C4-2B (cell line): Measurements from ENCODE around the gene PLEKHA1.

Experiments
- H3K27ac ChIP-seq: fragments of 450-650 bp; 2 replicates; pipeline ENCODE4 v1.5.1; 2017
- CTCF ChIP-seq: fragments of 450-650 bp; conservative IDR thresholded peaks from 2 replicates; pipeline ENCODE4 v1.5.1; 2017; ENCODE audit warnings: mild to moderate bottlenecking
- ZFX ChIP-seq: fragments of 450-650 bp; IDR thresholded peaks from 2 replicates; pipeline ENCODE4 v1.6.1; 2017

Gene PLEKHA1

GRCh38 chr10:122461729-122462532 is 87.4 kb downstream of the PLEKHA1 start:
- H3K27ac ChIP-seq, result no peak overlapping the region
- TF ChIP-seq ZFX (peak; percentile 49; the same call in 1 of the 2 replicates), CTCF (no peak)

DNA sequence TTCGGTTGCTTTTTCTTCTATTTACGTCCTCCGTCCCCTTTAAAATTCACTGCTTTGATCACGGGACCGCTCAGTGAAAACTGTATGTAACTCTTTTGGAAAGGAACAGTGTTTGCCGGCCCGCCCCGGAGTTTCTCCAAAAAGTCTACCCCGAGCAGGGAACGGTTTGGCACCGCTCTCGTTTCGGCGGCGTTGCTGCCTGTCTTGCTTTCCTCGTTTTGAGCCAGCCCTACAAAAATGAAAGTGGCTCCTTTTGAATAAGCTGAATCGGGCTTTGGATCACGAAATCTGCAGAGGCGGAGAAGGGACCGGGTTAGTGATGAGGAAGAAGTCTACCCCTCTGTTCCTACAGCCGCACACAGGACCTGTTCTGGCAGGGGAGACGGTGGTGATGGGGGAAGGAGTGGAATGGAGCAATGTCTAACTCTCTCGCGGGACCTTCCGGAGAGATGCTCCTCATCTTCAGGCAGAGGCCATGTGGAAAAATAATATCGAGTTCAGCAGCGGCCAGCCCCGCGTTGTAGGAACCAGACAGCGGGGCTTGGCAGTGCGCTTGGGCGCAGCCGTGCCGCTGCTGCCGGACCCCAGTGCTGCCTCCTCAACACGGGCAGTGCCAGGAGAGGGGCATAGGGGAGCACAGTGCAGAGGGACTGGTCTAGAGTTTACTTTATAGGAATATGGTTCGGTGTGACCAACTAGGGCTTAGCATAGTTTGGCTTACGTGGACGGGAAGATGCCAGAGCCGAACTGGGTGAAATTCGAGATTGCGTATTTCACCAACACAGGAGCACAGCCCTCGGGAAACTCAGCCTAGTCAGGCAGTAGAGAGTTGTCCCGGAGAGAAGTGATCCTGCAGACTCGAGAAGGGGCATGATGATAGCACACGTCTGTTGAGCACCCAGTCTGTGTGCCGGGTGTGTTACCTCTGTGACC is 88.3 kb downstream of the PLEKHA1 start:
- TF ChIP-seq CTCF (no peak), ZFX (no peak)
- no peak overlapping the region for H3K27ac ChIP-seq

GRCh38 chr10:122463466-122464249 is 89.2 kb downstream of the PLEKHA1 start:
- H3K27ac ChIP-seq, result no peak overlapping the region
- TF ChIP-seq ZFX (no peak), CTCF (no peak)

DNA sequence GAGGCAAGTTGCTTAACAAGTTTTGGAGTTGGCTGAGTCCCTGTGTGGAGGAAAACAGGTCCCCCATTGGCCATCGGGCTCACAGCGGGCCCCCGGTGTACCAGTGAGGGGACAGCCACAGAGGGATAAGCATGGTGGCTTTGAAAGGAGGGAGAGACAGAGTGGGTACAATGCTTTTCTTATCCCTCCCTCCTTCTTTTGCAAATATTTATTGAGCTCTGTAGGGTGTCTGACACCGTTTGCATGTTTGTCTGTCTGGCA is 89.7 kb downstream of the PLEKHA1 start:
- H3K27ac ChIP-seq, result no peak overlapping the region
- TF ChIP-seq ZFX (no peak), CTCF (no peak)

- no peak for TF ChIP-seq ZFX
- no peak for TF ChIP-seq CTCF
- no peak overlapping the region for H3K27ac ChIP-seq
These were observed 90.1 kb downstream of the PLEKHA1 start for GRCh38 chr10:122464586-122464985.

DNA sequence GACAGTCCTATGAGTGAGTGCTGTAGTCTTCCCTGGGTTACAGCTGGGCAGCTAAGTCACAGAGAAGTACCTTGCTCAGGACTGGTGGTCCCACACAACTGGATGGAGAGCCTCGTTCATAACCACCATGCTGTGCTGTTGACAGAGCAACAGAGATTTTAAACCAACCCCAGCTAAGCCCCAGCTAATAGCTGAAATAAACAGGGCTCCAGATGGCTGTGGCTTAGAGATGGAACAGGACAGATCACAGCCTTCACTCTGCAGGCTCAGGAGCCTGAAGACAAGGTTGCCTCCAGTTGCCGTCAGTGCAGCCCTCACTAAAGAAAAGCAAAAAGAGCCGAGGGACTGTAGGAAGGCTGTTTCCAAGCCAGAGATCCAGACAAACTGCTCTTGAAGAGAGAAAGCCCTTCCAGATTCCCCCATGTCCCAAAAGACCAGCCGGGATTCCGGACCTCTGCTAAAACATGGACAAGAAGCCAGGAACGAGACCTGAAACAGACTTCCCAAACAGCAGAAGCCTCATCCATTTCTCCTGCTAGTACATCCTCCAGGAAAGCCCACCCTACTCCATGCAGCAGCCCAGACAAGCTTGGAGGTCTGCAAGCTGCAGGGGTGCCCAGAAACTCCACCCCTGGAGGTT is 91.0 kb downstream of the PLEKHA1 start:
- H3K27ac ChIP-seq, result no peak overlapping the region
- no peak for TF ChIP-seq CTCF
- no peak for TF ChIP-seq ZFX
